HG02623 (cell line): Measurements from ENCODE around the gene PIM2.

Experiments used
- ATAC-seq: cut with Tn5 transposase; IDR thresholded peaks from one replicate; pipeline ENCODE4 v1.9.1; 2021; ENCODE audit warnings: moderate library complexity; ENCODE audit not compliant: unreplicated experiment

Gene PIM2

GRCh38 chrX:48936429-48937053 is 17.7 kb upstream of the PIM2 start:
- no peak for ATAC-seq

- no peak for ATAC-seq
These were observed 16.5 kb upstream of the PIM2 start for GRCh38 chrX:48935301-48935670.

- no peak for ATAC-seq
These were observed 15.9 kb upstream of the PIM2 start for GRCh38 chrX:48934581-48935300.

- ATAC-seq = no peak
These were observed 14.9 kb upstream of the PIM2 start for GRCh38 chrX:48933757-48934156.

- no peak for ATAC-seq
These were observed 9.0 kb upstream of the PIM2 start for GRCh38 chrX:48927736-48928382.

GRCh38 chrX:48927123-48927522 is 8.3 kb upstream of the PIM2 start:
- ATAC-seq = no peak

GRCh38 chrX:48924270-48924669 is 5.4 kb upstream of the PIM2 start:
- ATAC-seq = no peak

GRCh38 chrX:48923771-48924170 is 4.9 kb upstream of the PIM2 start:
- ATAC-seq = no peak

- no peak for ATAC-seq
These were observed 1.9 kb upstream of the PIM2 start for GRCh38 chrX:48920718-48921104.

- ATAC-seq = no peak
These were observed 1.3 kb upstream of the PIM2 start for GRCh38 chrX:48919947-48920717.

GRCh38 chrX:48919360-48919841 is 577 bp upstream of the PIM2 start:
- ATAC-seq = no peak

GRCh38 chrX:48918301-48918642 is 552 bp downstream of the PIM2 start:
- no peak for ATAC-seq

- no peak for ATAC-seq
These were observed 1.5 kb downstream of the PIM2 start for GRCh38 chrX:48917139-48918001.

GRCh38 chrX:48914593-48915493 is 4.0 kb downstream of the PIM2 start:
- no peak for ATAC-seq

GRCh38 chrX:48913605-48914366 is 5.0 kb downstream of the PIM2 start:
- no peak for ATAC-seq

- peak; percentile 64 for ATAC-seq
These were observed 7.2 kb downstream of the PIM2 start, which contains the start of gene SLC35A2 for GRCh38 chrX:48911412-48912182. TSS of gene SLC35A2 (minus strand) at chrX:48911646. CDS start at chrX:48911636, 10 bp downstream.

GRCh38 chrX:48910926-48911411 is 7.9 kb downstream of the PIM2 start:
- ATAC-seq = no peak
